ENCODE results near the gene RAF1. TPM values are rescaled to one million over a fixed set of nuclear protein-coding genes. Genes with fewer than 3 reads are reported as not detected.
"Not testable (repeated sequence)": the region's sequence is repeated elsewhere in the genome, so short reads cannot be mapped to it uniquely, and the experiment has no call there.

The RAF1 gene
- 100 to 1,000 TPM; 115 to 123 TPM for total RNA-seq
- total RNA-seq, result 246 to 304 reads per million in 2 donors

GRCh38 chr3:12663936-12664908 lies at the start of gene RAF1:
TSS of gene RAF1 (minus strand) at chr3:12664117. CDS start at chr3:12618721, 45,396 bp downstream.
- H3K4me1 Mint-ChIP-seq, result peaks cover 25% of the 10 kb centered on the region
- peak within 1 kb of the TSS; percentile 98 for H3K27ac Mint-ChIP-seq
- H3K27me3 Mint-ChIP-seq, result no peaks in the 10 kb centered on the region
- peak within 1 kb of the TSS; percentile 98 for H3K4me3 Mint-ChIP-seq
- H3K9me3 ChIP-seq (ENCODE audit: control insufficient read depth, low read length, poor library complexity, severe bottlenecking), result no peaks in the 10 kb centered on the region
- ATAC-seq (peak; percentile 92), DNase-seq (peak; percentile 96 to 98 (median 96))
- H3K36me3 Mint-ChIP-seq (ENCODE audit: low read depth), result peaks cover 7% of the 10 kb centered on the region

- DNase-seq (no peak), ATAC-seq (no peak)
- peaks cover 24% of the 10 kb centered on the region for H3K27me3 Mint-ChIP-seq
- no peak overlapping the region for H3K4me3 Mint-ChIP-seq
- peaks cover 2% of the 10 kb centered on the region for H3K4me1 Mint-ChIP-seq
- H3K27ac Mint-ChIP-seq, result no peak overlapping the region
- peaks cover 2% of the 10 kb centered on the region for H3K36me3 Mint-ChIP-seq (ENCODE audit: low read depth)
- H3K9me3 ChIP-seq (ENCODE audit: control insufficient read depth, low read length, poor library complexity, severe bottlenecking), result no peaks in the 10 kb centered on the region
These were observed 46.1 kb upstream of the RAF1 start for GRCh38 chr3:12710062-12710461.

GRCh38 chr3:12709334-12709733 lies 45.4 kb upstream of the RAF1 start:
- no peak overlapping the region for H3K27ac Mint-ChIP-seq
- peaks cover 2% of the 10 kb centered on the region for H3K4me1 Mint-ChIP-seq
- no peaks in the 10 kb centered on the region for H3K9me3 ChIP-seq (ENCODE audit: control insufficient read depth, low read length, poor library complexity, severe bottlenecking)
- DNase-seq (no peak), ATAC-seq (no peak)
- peaks cover 2% of the 10 kb centered on the region for H3K36me3 Mint-ChIP-seq (ENCODE audit: low read depth)
- no peak overlapping the region for H3K4me3 Mint-ChIP-seq
- H3K27me3 Mint-ChIP-seq, result peaks cover 24% of the 10 kb centered on the region

DNA sequence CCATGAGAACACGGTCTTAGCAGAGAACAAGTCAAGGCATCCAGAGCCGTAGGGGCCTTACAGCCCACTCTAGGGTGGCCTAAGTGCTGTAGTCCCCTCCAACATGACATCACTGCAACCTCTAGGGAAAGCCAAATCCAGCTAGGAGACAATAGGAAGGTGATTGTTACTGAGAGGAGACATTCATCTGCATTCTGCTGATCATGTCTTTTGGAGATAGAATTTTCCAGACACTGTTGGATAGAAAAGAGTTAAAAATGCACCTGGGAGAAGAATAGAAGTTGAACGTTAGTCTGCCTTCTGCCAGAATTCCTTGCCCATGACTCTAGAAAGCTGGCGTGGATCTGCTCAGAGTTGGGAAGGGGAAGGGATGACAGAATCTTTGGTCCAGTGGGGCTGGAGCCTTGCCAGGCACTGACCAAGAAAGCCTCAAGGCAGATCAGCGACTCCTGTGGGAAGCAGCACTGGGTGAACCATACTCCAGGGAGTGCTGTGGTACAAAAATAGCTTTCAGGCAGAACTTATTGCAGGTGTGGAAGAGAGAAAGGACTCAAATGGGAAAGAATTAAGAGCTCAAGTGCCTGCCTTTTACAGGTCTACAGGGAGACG lies 44.8 kb upstream of the RAF1 start:
- no peak overlapping the region for H3K27ac Mint-ChIP-seq
- ATAC-seq, result no peak

GRCh38 chr3:12707449-12707848 lies 43.5 kb upstream of the RAF1 start:
- Mint-ChIP-seq H3K36me3 (ENCODE audit: low read depth) (peaks cover 2% of the 10 kb centered on the region), H3K27me3 (peaks cover 22% of the 10 kb centered on the region), H3K4me3 (no peak overlapping the region), H3K4me1 (peaks cover 2% of the 10 kb centered on the region), H3K27ac (no peak overlapping the region)
- DNase-seq (no peak), ATAC-seq (no peak)
- no peaks in the 10 kb centered on the region for H3K9me3 ChIP-seq (ENCODE audit: control insufficient read depth, low read length, poor library complexity, severe bottlenecking)

More for the DNA sequence above, 44.8 kb upstream of the RAF1 start:
- Mint-ChIP-seq H3K36me3 (ENCODE audit: low read depth) (peaks cover 2% of the 10 kb centered on the region), H3K27me3 (peaks cover 24% of the 10 kb centered on the region), H3K4me1 (peaks cover 2% of the 10 kb centered on the region), H3K4me3 (no peak overlapping the region)
- no peaks in the 10 kb centered on the region for H3K9me3 ChIP-seq (ENCODE audit: control insufficient read depth, low read length, poor library complexity, severe bottlenecking)
- DNase-seq, result no peak

DNA sequence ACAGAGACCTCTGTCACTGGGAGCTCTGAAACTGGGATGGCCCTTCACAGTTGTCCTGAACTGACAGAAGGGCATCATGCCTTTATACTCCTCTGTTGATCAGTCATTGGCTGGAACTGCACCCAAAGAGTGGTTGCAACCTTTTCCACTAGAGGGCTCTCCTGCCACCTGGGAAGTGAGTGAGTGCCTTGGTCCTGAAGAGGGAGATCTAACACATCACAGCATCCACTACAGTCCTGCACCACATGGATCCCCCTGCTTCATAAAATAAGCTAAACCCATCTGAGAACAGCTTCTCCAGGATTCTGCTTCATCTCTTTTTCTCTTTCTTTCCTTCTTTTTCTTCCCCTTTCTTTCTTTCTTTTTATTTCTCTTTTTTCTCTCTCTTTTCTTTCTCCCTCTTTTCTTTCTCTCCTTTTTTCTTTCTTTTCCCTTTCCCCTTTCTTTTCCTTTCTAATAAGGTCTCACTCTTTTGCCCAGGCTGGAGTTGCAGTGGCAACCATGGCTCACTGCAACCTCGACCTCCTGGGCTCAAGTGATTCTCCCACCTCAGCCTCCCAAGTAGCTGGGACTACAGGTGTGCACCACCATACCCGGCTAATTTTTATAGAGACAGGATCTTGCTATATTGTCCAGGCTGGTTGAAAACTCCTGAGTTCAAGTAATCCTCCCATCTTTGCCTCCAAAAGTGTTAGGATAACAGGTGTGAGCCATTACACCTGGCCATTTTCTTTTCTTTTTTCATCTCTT lies 42.8 kb upstream of the RAF1 start:
- Mint-ChIP-seq H3K4me1 (peaks cover 2% of the 10 kb centered on the region), H3K27me3 (peaks cover 18% of the 10 kb centered on the region), H3K27ac (no peak overlapping the region), H3K4me3 (peak overlapping the region; percentile 12), H3K36me3 (ENCODE audit: low read depth) (peaks cover 2% of the 10 kb centered on the region)
- ATAC-seq, result peak; percentile 99
- DNase-seq, result peak in 2 of 3 donors; percentile 24 to 43
- H3K9me3 ChIP-seq (ENCODE audit: control insufficient read depth, low read length, poor library complexity, severe bottlenecking), result no peaks in the 10 kb centered on the region

DNA sequence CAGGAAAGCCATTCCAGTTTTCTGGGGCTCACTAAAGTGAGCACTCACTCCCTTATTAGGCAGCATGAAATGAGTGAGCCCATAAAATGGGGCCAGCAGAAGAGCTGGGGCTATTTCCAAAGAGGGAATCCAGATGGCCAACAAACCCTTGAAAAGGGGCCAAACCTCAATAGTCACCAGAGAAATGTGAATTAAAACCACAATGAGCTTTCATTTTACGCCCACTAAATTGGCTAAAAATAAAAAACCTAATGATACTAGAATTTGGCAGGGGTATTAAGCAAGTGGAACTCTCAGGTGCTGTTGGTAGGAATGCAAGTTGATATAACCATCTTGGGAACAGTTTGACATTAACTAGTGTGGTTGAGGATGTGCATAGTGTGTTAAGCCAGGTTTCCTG lies 42.1 kb upstream of the RAF1 start:
- Mint-ChIP-seq H3K27me3 (peaks cover 18% of the 10 kb centered on the region), H3K4me1 (peaks cover 2% of the 10 kb centered on the region), H3K4me3 (no peak overlapping the region), H3K27ac (no peak overlapping the region), H3K36me3 (ENCODE audit: low read depth) (peaks cover 3% of the 10 kb centered on the region)
- ATAC-seq (no peak), DNase-seq (no peak)
- H3K9me3 ChIP-seq (ENCODE audit: control insufficient read depth, low read length, poor library complexity, severe bottlenecking), result no peaks in the 10 kb centered on the region

- Mint-ChIP-seq H3K4me1 (peaks cover 2% of the 10 kb centered on the region), H3K4me3 (peak overlapping the region; percentile 59), H3K27ac (no peak overlapping the region), H3K36me3 (ENCODE audit: low read depth) (peaks cover 5% of the 10 kb centered on the region), H3K27me3 (peaks cover 23% of the 10 kb centered on the region)
- no peaks in the 10 kb centered on the region for H3K9me3 ChIP-seq (ENCODE audit: control insufficient read depth, low read length, poor library complexity, severe bottlenecking)
- DNase-seq (no peak), ATAC-seq (no peak)
These were observed 41.5 kb upstream of the RAF1 start for GRCh38 chr3:12705374-12705926.

DNA sequence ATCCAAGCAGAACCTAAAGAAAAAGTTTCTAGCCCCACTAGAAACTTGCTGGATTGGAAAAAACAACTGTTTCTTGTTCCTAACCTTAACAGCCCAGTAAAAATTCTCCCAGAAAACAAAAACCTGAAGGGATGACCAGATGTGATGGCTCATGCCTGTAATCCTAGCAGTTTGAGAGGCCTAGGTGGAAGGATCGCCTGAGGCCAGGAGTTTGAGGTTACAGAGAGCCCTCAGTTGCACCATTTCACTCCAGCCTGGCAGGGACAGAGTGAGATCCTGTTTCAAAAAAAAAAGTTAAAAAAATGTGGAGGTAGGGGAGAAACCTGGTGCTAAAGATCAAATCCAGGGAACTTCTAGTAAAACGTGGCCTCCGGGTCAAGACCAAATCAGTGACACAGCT lies 38.6 kb upstream of the RAF1 start:
- H3K4me1 Mint-ChIP-seq, result peaks cover 2% of the 10 kb centered on the region
- DNase-seq, result no peak
- ATAC-seq, result no peak
- peaks cover 5% of the 10 kb centered on the region for H3K36me3 Mint-ChIP-seq (ENCODE audit: low read depth)
- no peak overlapping the region for H3K4me3 Mint-ChIP-seq
- H3K27me3 Mint-ChIP-seq, result peaks cover 21% of the 10 kb centered on the region
- no peak overlapping the region for H3K27ac Mint-ChIP-seq
- H3K9me3 ChIP-seq (ENCODE audit: control insufficient read depth, low read length, poor library complexity, severe bottlenecking), result no peaks in the 10 kb centered on the region

- not testable (repeated sequence) for H3K36me3 Mint-ChIP-seq (ENCODE audit: low read depth); DNase-seq; H3K9me3 ChIP-seq (ENCODE audit: control insufficient read depth, low read length, poor library complexity, severe bottlenecking); H3K4me3 Mint-ChIP-seq; H3K27ac Mint-ChIP-seq; ATAC-seq; H3K4me1 Mint-ChIP-seq
- peaks cover 21% of the 10 kb centered on the region for H3K27me3 Mint-ChIP-seq
These were observed 37.7 kb upstream of the RAF1 start for GRCh38 chr3:12701601-12702000.

DNA sequence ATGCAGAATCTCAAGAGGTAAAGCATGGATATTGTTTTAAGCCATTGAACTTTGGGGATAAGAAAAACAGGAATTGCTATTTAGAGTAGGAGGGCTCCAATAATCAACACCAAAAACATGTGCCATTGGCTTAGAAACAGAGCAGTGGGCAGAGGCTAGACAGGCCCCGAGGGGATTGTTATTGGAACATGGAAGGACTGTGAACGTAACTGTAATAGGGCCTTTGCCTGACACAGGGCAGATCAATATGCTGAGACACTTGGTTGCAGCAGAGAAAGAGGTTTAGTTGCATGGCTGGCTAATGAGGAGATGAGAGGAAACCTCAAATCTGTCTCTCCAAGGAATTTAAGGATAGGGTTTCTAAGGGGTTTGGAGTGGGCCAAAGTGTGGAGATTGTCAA lies 36.9 kb upstream of the RAF1 start:
- Mint-ChIP-seq H3K27me3 (peaks cover 21% of the 10 kb centered on the region), H3K27ac (no peak overlapping the region), H3K36me3 (ENCODE audit: low read depth) (peaks cover 5% of the 10 kb centered on the region), H3K4me3 (no peak overlapping the region), H3K4me1 (peaks cover 2% of the 10 kb centered on the region)
- DNase-seq (no peak), ATAC-seq (no peak)
- H3K9me3 ChIP-seq (ENCODE audit: control insufficient read depth, low read length, poor library complexity, severe bottlenecking), result no peaks in the 10 kb centered on the region

DNA sequence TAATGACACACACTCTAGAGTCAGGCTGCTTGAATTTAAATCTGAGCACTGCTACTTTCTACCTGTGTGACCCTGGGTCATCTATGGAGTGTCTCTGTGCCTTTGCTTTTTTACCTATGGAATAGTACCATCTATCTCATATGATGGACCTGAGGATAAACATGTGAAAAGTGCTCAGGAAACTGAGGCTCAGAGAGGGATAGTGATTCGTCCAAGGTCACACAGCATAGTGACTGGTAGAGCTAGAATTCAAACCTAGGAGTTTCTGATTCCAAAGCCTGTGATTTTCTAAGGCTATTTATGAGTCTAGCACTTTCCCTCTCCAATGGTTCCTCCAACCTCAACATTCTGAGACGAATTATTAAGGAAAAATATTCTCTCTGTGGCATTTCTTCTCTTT lies 32.0 kb upstream of the RAF1 start:
- Mint-ChIP-seq H3K27me3 (peaks cover 15% of the 10 kb centered on the region), H3K36me3 (ENCODE audit: low read depth) (peaks cover 2% of the 10 kb centered on the region), H3K4me1 (no peaks in the 10 kb centered on the region), H3K27ac (no peak overlapping the region), H3K4me3 (no peak overlapping the region)
- ATAC-seq (no peak), DNase-seq (no peak)
- no peaks in the 10 kb centered on the region for H3K9me3 ChIP-seq (ENCODE audit: control insufficient read depth, low read length, poor library complexity, severe bottlenecking)

DNA sequence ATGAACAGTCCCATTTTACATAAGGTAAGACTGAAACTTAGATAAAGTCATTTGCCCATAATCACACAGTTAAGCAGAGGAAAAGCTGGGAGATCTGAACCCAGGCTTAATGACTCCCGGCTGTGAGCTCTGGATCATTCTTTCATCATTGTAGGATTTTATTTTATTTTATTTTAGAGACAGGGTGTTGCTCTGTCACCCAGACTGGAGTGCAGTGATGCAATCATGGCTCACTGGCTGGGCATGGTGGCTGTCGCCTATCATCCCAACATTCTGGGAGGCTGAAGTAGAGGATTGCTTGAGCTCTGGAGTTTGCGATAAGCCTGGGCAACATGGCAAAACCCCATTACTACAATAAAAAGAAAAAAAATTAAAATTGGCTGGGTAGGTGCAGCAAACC lies 31.2 kb upstream of the RAF1 start:
- Mint-ChIP-seq H3K27me3 (peaks cover 7% of the 10 kb centered on the region), H3K4me3 (no peak overlapping the region), H3K4me1 (no peaks in the 10 kb centered on the region), H3K27ac (no peak overlapping the region), H3K36me3 (ENCODE audit: low read depth) (no peaks in the 10 kb centered on the region)
- no peaks in the 10 kb centered on the region for H3K9me3 ChIP-seq (ENCODE audit: control insufficient read depth, low read length, poor library complexity, severe bottlenecking)
- DNase-seq, result no peak
- no peak for ATAC-seq
